Fibroblast of peridontal ligament (primary cell): ENCODE data around the gene FAM120B.

Source experiments
- DNase-seq: peaks from one replicate; pipeline ENCODE4 v3.0.0-alpha.2; 2010; ENCODE audit errors: extremely low read depth

Gene FAM120B

GRCh38 chr6:170286934-170287265 lies 19.7 kb upstream of the FAM120B start:
- DNase-seq, result no peak

DNA sequence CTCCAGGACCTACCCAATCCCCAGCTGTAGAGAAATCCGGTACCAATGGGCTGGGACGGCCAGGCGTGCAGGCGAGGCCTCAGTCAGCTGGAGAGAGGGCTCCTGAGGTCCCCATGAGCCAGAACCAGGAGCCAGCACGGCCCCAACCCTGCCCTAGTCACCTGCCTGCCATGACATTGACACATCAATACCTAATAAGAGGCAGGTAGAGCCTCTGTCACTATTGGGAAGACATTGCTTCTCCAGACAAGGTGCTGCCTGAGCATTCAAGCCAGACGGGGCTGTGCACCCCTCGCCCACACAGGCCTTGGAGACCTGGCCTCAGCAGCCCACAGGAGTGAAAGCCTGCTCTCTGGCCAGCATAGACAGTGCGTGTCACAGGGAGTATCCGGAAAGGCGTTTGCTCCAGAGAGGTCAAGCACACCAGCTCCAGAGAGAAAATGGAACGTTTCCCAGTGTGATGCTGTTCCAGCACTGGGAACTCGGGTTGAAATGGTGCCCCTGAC lies 19.1 kb upstream of the FAM120B start:
- no peak for DNase-seq

DNA sequence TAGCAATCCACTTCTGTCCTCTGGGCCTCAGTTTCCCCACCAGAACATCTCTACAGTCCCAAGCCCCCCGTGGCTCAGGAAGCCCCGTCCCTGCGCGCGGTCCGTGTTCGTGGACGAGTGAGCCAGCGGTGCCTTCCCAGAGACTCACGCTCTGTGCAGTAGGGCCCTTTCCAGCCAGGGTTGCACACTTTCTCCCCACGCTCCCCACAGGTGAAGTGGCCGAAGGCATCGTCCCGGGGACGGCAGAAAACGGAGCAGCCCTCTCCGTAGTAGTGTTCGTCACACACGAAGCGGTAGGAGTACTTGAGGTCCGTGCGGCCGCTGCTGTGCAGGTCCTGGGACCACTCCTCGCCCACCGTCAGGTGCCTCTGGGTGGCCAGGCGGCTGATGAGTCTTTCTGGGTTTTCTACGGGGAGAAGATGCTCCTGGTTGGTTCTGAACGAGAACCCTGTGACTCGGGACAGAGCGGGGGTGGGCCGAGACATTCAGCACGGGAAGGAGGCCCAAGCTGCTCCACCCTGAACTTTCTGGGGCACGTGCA lies 18.4 kb upstream of the FAM120B start:
- no peak for DNase-seq

DNA sequence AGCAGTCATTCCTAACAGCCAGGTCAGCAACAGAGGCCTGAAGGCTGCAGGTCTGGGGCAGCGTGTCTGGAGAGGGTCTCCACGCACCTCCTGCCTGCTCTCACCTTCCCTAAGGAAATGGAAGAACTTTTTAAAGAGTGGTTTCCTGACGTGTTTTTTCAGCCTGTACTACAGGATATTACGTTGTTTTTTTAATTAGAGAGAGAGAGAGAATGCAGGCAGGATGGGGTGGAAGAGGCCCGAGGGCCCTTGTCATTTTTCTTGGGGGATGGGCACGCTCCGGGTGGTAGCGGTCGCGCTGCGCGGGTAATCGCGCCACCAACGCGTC lies 17.7 kb upstream of the FAM120B start:
- no peak for DNase-seq

GRCh38 chr6:170289180-170289931 lies 17.2 kb upstream of the FAM120B start:
- DNase-seq, result no peak

GRCh38 chr6:170289951-170290295 lies 16.6 kb upstream of the FAM120B start:
- DNase-seq, result no peak

GRCh38 chr6:170290296-170291128 lies 16.0 kb upstream of the FAM120B start, which contains the start of gene DLL1:
TSS of gene DLL1 (minus strand) at chr6:170291078. CDS start at chr6:170290139, 939 bp downstream.
- DNase-seq, result no peak

DNA sequence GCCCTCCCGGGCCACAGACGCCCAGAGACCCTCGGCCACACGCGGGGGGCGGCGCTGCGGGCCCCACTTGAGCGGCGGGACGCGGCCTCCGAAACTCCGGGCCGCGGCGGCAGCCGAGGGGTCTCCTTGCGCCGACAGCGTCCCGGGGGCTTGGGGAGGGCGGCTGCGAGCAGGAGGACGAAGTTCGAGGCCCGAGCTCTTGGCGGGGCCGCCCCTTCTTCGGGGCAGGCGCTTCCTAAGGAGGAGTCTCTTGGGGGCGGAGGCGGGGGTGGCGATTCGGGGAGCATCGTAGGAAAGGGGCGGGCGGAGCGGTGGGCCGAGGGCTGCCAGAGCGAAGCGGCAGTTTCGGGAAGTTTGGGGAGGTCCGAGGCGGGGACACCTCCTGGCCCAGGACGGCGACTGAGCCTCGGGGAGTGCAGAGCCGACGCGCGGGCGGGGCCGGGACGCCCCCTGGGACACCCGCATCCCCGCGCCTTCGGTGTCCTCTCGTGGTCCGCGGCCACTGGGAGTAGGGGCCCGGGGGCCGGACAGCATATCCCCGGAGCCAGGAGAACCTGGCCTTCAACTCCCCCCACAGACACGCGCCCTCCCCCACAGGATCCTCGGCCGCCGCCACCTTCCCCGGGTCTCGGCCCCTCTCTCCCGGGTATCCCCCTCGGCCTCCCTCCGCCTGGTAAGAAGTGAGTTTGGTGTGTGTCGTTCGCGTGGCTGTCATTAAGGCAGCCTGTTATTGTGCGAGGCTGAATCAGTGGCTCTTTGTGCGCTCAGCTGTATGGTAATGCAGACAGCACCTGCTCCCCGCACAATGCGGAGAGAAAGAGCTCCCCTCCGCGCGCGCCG lies 15.1 kb upstream of the FAM120B start:
- DNase-seq, result no peak

DNA sequence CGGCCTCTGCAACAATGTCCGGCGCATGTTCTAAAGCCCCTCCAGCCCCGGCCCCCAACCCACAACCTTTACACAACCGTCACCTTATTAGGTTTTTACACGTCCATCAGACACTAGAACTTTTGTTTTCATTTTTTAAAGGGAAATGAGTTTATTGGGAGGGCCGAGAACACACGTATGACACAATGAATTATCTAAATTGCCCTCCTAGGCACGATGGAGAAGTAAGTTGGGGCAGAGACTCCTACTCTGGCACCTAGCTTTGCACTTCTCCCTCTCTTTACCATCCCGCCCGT lies 14.5 kb upstream of the FAM120B start:
- DNase-seq, result no peak

DNA sequence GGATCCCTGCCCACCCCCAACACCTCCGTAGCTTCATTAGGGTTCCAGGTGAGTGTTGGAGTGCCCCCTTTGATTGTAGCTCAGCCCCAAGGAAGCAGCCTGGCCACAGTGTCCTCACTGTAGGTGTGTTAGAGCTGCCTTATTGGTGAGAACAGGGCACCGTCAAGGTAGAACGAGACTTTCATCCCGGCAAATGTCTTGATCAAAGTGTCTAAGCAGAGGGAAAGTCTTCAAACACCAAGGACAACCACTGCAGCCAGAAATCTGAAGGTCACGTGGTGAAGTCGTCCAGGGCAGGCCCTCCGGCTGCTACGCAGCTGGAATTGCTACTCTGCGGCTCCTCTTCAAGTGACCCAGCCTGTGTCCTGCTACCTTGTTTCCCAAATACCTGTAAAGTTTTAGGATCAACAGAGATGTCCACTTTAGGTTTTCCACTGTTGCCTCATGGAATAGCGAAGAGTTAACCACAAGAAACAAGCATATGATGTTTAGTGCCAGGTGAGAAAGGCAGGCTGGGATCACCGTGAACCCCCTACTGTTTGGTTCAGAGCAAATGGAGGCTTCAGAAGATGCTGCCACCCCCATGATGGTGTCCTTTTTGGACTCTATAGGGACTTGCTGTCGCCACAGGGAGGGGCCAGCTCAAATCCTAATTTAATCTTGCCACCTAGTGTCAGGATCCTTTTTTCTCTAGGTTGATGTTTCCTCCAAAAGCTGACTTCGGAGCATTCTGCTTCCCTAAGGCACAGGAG lies 14.0 kb upstream of the FAM120B start:
- no peak for DNase-seq

- DNase-seq, result no peak
These were observed 13.0 kb upstream of the FAM120B start for GRCh38 chr6:170293341-170294231.

DNA sequence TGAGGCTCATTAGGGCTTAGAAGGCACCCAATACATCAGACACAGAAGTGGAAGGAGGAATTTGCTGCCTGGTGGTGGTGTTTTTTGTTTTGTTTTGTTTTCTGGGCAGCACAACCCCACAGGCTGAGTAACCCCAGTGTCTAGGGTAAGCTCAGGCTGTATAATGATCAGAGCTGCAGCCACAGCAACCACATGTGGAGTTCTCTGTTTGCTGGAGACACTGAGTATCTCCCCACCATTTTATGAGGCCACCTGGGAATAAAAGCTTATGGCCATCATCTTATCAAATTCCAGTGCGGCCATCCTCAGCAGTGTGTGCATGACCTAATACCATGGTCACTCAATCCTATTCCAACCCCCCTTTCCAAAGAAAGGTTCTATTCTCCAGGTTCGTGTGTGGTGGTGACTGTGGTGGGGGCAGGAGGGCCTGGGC lies 12.2 kb upstream of the FAM120B start:
- no peak for DNase-seq

- DNase-seq, result no peak
These were observed 11.6 kb upstream of the FAM120B start for GRCh38 chr6:170294813-170295509.

DNA sequence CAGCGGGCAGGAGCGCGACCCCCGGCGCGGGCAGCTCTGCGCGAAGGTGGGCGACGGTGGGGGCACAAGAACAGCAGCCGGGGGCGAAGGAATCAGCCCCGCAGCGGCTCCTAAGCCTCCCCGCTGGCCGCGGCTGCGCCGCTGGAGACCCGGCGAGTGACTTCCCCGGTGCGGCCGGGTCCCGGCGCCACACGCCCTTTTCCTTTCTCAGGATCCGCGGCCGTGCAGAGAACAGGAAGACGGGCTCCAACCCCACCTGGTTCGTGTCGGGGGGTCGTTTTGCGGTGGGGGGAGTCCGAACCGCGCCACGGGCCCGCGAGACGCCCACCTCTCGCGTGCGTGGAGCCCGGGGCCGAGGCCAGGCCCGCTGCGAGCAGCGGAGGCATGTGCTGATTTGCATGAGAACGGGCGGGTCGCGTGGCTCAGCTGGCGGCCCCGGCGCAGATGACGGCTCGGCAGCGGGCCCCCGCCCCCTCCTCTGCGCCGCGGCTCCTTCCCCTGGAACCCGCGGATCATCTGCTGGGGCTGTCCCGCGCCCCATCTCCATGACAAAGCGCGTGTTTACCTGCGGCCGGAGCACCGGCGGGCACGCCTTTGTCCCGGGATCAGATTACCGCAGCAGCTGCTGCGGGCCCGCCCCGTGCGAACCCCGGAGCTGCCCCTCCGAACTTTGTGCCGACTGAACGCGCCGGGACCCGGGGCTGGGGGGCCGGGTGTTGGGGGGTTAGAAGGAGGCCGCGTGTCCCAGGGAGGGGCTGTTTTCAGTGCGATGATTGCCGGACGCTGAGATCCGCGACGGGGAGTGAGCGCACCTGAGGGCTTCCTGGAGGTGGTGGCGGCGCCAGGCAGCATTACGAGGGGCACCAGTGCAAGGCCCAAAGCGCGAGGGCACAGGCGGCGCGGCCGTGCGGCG lies 10.8 kb upstream of the FAM120B start:
- DNase-seq, result no peak

DNA sequence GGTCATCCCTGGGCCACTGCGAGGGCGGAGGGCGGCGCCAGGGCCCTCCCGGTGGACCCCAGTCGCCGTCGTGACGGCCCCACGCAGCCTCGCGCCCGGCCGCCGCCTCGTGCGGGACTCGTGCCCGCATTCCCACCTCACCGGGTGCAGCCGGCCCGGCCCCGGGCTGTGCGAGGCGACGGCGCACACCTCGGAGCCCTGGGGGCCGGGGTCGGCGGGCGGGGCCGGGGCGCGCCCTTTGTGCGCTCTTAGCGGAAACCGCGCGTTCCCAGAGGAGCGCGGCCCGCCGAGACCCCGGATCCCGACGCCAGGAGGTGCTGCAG lies 10.2 kb upstream of the FAM120B start:
- DNase-seq, result no peak

GRCh38 chr6:170296746-170297575 lies 9.6 kb upstream of the FAM120B start:
- no peak for DNase-seq

- no peak for DNase-seq
These were observed 8.8 kb upstream of the FAM120B start for GRCh38 chr6:170297576-170298330.
